WI38 (cell line): ENCODE measurements around the gene MYLK.
"Not testable (repeated sequence)": the region's sequence is repeated elsewhere in the genome, so short reads cannot be mapped to it uniquely, and the experiment has no call there.

Experiments
- H3K4me3 ChIP-seq: 2 replicates; pipeline ENCODE4 v1.5.1; 2011; ENCODE audit warnings: low read depth, mild to moderate bottlenecking, control low read depth, low read length
- TF ChIP-seq, protein P1 (sequence below): IDR thresholded peaks from 2 replicates; pipeline ENCODE4 v1.5.1; 2012; ENCODE audit warnings: low read depth, mild to moderate bottlenecking, control low read depth, low read length

The MYLK gene

DNA sequence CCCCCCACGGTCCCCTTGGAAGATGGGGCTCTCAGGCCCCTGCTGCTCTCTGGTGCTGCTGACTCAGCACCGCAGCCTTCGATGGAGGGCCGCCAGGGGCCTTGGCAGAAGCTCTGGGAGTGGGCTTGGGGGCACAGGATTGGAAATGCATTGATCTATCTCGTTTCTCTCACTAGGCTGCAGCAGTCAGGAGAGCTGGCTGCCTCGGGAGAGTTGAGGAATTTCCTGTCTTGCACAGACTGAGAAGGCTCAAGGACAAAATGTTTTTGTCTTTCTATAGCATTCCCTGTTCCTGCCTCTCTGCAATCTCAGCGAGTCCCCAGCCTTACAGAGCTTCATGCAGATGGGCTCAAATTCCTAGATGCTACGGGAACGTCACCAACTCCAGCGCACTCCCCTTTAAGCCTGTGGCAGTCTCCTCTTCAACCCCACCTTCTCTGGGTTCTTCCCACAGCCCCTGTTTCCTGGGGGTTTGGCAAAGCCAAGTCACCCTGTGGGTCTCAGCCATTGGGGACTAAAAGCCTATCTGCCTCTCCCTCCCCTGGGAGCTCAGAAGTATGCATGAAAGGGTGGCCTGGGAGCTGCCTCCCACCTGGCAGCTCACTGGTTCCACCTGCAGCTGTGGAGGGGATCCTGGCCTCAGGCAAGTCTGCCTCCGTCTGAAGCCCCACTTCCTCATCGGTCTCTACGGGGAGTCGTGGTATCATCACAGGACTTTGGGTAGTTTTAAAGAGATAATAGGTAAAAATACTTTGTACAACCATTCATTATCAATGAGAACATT lies 171.9 kb downstream of the MYLK start:
- TF ChIP-seq, protein P1, sequence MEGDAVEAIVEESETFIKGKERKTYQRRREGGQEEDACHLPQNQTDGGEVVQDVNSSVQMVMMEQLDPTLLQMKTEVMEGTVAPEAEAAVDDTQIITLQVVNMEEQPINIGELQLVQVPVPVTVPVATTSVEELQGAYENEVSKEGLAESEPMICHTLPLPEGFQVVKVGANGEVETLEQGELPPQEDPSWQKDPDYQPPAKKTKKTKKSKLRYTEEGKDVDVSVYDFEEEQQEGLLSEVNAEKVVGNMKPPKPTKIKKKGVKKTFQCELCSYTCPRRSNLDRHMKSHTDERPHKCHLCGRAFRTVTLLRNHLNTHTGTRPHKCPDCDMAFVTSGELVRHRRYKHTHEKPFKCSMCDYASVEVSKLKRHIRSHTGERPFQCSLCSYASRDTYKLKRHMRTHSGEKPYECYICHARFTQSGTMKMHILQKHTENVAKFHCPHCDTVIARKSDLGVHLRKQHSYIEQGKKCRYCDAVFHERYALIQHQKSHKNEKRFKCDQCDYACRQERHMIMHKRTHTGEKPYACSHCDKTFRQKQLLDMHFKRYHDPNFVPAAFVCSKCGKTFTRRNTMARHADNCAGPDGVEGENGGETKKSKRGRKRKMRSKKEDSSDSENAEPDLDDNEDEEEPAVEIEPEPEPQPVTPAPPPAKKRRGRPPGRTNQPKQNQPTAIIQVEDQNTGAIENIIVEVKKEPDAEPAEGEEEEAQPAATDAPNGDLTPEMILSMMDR, result no peak
- no peak overlapping the region for H3K4me3 ChIP-seq

DNA sequence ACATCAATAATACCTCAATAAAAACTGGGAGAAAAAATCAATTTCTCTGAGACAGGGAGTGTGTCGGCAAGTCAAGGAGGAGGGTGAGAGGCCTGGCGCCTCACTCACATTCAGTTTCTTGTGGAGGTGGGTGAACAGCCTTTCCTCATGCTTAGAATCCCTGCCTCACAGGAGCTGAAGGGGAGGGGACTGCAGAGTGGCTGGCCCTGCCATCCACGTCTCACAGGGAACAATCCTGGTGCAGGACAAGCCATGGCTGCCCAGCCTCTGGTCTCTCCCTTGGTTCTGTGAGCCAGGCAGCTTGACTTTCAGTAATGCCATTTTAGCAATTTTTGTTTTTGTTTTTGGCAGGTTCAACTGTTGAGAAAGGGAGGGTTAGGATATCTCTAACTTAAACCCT lies 172.8 kb downstream of the MYLK start:
- H3K4me3 ChIP-seq, result no peak overlapping the region
- TF ChIP-seq, protein P1, result no peak

DNA sequence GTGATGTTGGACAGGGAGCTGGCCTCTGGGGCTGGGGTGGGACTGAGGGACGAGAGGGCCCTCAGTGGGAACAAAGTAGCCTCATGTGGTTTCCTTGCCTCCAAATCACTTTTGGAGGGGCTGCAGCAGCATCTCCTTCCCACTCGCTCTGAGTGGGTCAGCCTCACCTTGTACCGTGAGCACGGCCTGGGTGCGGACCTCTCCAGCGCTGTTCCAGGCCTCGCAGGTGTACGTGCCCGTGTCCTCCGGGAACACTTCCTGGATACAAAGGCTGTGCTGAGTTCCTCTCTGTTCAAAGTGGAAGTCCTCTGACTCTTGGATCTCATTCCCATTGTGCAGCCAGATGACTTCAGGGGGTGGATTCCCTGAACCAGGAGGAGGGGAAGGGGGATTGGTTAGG lies 175.6 kb downstream of the MYLK start:
- no peak overlapping the region for H3K4me3 ChIP-seq
- TF ChIP-seq, protein P1, result no peak

DNA sequence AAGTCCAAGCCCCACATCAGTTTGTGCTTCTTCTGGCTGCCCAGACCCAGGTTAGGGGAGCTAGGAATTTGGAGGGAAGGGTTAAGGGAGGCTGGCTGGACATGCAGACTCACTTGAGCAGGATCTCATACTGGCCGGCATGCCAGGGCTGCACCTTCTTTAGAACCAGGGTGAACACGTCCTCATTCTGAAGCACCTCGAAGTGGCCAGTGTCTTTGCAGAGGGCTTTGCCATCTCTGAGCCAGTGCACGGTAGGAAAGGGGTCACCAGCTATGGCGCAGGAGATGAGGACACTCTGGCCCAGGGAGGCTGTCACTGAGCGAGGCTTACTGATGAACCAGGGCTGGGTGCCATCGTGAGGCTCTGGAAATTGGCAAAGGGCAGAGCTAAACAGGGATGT lies 176.5 kb downstream of the MYLK start:
- H3K4me3 ChIP-seq, result not testable (repeated sequence)

DNA sequence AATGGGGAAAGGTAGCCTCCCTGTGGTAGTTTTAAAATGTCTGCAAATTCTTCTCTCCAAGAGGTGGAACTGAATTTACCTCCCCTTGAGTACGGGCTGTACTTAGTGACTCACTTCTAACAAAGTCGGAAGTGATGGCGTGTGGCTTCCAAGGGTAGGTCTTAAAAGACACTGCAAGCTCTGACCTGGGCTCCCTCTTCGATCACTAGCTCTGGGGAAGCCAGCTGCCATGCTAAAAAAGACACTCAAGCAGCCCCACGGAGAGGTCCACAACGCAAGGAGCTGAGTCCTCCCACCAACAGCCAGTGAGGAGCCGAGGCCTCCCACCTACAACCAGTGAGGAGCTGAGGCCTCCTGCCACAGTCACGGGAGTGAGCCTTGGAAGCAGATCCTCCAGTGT lies 177.3 kb downstream of the MYLK start:
- TF ChIP-seq, protein P1, result no peak
- no peak overlapping the region for H3K4me3 ChIP-seq

DNA sequence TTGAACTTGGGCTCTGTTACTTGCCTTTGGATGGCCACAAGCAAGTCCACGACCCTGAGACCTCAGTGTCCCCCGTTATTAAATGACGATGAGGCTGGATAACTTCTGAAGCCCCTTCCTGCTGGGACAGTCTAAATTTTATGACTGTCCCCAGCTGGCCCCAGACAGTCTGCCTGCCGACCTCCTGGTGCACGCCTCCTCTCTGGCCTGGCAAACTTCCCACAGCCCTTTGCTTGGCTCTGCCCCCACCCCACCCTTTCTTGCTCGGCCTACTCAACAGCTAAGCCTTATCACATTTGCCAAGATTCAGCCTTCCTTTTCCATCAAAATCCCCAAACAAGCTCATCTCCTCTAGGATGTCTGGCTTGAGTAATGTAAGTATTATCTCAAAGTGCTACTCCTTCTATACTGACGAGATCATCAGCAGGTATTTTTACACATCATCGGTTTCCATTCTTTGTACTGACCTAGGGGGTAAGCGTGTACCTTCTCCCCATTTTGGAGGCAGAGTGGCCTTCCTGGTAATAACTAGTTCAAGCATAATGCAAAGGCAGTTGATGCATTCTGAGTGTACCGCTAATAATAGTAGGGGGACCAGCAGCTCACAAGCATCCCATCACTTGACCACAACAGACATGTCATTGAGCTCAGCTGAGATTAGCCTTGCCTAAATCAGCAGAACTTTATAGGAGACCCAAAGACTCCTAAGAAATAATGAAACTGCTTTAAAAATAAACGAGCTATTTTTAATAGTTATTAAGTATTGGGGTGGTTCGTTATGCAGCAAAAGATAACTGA lies 178.4 kb downstream of the MYLK start:
- TF ChIP-seq, protein P1, result no peak
- H3K4me3 ChIP-seq, result no peak overlapping the region

DNA sequence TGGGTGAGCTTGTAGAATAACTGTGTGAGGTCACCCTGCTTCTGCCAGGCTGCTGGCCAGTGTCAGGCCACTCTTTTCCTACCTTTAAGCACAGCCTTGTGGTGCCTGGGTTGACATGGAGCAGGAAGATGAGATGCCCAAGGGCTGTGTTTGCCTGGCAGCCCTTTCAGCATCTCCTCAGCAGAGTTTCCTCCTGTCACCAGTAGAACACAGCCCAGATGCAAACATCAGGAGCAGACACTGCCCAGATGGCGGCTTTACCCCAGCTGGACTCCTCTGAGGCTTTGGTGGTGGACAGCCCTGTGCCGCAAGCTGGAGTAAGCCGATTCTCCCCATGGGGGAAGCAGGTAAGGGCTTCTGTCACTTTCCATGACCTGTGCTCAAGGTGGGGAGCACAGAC lies 180.5 kb downstream of the MYLK start:
- not testable (repeated sequence) for H3K4me3 ChIP-seq

DNA sequence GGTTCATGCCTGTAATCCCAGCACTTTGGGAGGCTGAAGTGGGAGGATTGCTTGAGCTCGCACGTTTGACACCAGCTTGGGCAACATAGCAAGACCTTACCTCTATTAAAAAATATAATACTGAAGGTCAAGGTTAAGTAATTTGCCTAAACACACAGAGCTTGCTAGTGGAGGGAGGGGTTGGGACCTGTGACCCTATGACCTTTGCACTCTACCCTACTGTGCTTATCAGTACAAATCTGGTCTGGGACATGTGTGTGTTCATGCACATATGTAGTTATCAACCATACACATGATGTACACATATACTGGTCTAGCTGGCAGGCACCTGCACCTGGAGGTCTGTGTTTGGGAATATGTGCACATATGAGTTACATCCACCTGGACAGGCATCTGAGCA lies 181.4 kb downstream of the MYLK start:
- TF ChIP-seq, protein P1, result no peak
- H3K4me3 ChIP-seq, result no peak overlapping the region
